HG03565 (cell line): ENCODE data around the gene CCDC170.
"Not testable (repeated sequence)": the region's sequence is repeated elsewhere in the genome, so short reads cannot be mapped to it uniquely, and the experiment has no call there.

Experiments used
- ATAC-seq: cut with Tn5 transposase; IDR thresholded peaks from one replicate; pipeline ENCODE4 v1.9.1; 2021; ENCODE audit warnings: mild to moderate bottlenecking, moderate library complexity; ENCODE audit not compliant: unreplicated experiment

CCDC170 gene

GRCh38 chr6:151544453-151544852 lies 50.6 kb downstream of the CCDC170 start:
- ATAC-seq = no peak

DNA sequence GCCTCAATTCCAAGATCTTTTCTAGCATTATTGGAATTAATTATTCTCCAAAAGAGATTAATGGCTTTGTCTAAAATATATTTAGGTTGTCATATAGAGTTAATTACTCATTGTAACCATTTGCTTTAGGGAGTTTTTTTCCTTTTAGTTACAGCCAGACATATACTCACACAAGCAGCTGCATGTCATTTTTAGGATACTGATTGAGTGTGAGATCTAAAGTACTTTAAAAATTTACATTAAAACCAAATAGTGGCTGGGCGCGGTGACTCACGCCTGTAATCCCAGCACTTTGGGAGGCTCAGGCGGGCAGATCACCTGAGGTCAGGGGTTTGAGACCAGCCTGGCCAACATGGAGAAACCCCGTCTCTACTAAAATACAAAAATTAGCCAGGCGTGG lies 51.1 kb downstream of the CCDC170 start:
- ATAC-seq = not testable (repeated sequence)

DNA sequence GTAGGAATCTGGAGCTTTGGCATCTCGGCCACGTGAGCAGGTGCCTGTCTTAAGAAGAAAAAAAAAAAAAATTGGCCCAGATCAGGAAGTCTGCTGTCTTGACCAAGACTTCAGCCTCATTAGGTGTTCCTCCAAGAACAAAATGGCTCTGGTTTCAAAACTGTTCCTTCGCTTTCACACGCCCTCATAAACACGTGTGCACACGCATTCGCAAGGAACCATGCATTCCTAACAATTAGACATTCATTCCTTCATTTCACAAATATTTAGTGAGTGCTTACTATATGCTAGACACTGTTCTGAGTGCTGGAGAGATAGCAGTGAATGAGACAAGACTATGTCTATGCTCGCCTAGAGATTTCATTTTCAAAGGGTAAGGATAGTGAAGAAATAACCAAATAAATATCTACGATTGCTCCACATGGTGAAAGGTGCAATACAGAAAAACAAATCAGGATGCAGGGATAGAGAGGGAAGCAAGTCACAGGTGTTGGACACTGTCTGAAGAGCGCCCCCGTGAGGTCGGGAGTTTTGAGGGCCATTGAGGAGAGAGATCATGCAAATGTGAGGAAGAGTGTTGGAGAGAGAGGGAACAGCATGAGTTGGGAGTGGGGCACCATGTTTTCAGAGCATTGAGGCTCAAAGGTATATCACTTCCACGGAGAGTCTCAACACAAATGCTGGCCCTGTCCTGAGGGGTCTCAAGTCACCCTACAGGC lies 53.3 kb downstream of the CCDC170 start:
- ATAC-seq = no peak

DNA sequence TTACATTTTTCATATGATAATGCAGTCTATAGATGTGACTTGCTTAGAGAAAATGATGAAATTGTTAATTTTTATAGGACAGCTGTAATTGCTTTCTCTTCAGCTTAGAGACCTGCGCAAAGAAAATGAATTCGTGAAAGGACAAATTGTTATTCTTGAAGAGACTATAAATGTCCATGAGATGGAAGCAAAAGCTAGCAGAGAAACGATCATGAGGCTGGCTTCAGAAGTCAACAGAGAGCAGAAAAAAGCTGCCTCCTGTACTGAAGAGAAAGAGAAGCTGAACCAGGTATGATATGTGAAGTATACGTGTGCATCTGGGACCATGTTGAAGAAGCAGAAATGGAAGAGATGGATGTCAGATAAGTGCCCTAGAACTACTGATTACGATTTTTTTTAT lies 54.4 kb downstream of the CCDC170 start:
- no peak for ATAC-seq

- ATAC-seq = no peak
Measured at GRCh38 chr6:151549790-151550189, 56.0 kb downstream of the CCDC170 start.

DNA sequence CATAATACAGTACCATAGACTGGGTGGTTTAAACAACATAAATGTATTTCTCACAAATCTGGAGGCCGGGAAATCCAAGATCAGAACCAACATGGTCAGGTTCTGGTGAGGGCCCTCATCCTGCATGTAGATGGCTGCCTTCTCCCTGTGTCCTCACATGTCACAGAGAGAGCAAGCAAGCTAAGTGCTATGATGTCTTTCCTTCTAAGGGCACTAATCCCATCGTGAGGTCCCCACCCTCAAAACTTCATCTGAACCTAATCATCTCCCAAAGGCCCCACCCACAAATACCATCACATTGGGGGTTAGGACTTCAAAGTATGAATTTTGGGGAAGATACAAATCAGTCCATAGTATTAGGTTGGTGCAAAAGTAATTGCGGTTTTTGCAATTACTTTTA lies 56.8 kb downstream of the CCDC170 start:
- no peak for ATAC-seq

DNA sequence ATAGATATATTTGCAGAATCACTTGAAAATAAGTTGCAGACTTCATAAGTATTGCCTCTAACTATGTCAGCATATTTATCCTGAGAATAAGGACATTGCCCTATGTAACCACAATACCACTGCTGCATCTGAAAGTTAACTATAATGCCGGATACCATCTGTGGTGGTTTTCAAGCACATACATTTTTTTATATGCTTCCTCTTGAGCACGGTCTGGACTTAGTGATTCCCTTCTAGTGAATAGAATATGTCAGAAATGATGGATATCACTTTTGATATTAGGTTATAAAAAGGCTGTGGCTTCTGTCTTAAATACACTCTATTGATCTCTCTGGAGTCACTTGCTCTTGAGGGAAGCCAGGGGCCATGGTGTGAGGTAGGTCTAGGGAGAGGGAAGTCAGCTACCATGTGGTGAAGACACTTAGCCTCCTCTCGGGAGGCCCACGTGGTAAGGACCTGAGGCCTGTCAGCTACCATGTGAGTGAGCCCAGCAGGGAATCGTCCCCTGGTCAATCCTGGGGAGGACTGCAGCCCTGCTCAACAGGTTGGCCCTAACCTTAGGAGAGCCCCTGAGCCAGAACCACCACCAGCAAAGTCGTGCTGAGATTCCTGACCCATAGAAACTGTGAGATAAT lies 57.5 kb downstream of the CCDC170 start:
- no peak for ATAC-seq

GRCh38 chr6:151553416-151554165 lies 59.8 kb downstream of the CCDC170 start:
- ATAC-seq = no peak

DNA sequence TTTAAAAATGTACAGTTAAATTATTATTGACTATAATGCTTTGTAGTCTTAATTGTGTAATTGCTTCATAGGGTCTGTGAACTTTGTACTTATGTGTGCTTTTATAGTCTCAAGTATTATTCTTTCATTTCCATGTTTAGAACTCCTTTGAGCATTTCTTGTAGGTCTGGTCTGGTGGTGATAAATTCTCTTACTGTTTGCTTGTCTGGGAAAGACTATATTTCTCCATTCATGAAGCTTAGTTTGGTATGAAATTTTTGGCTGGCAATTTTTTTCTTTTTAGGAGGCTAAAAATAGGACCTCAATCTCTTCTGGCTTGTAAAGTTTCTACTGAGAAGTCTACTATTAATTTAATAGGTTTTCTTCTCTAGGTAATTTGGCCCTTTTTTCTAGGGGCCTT lies 67.4 kb downstream of the CCDC170 start:
- no peak for ATAC-seq

GRCh38 chr6:151564654-151565053 lies 70.8 kb downstream of the CCDC170 start:
- no peak for ATAC-seq

DNA sequence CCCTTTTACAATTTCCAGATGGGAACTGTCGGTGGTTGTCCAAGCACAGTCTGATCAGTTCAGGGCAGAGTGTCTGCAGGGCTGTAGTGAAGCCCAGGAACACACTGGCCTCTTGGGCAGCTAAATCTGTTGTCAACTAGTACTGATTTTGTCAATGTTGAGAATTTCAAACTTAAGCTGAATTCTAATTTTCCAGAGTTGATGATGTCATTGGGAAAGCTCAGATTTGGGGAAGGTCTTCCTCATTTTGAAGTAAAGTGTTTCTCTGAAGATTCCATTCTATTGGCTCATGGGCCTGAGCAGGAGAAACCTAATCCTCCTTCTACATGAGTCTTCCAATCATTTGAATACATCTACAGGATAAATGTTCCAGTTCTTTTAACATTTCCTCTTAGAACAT lies 72.1 kb downstream of the CCDC170 start:
- ATAC-seq = no peak

DNA sequence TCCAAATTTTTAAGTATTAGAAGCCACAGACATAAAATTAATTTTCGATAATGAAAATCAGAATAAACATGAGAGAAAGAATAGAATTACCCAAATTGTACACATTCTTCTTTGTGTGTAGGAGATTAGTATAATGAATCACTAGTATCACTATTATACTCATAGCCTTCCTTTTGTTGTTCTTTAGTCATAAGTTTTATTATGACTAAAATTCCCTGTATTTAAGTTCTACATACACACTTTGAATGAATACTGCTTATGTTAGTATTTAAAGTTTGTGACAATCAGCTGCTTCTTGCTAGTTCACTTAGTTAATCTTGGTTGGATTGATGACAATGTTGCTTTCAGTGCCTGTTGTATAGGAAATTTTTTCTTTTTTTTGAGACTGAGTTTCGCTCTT lies 72.7 kb downstream of the CCDC170 start:
- no peak for ATAC-seq

DNA sequence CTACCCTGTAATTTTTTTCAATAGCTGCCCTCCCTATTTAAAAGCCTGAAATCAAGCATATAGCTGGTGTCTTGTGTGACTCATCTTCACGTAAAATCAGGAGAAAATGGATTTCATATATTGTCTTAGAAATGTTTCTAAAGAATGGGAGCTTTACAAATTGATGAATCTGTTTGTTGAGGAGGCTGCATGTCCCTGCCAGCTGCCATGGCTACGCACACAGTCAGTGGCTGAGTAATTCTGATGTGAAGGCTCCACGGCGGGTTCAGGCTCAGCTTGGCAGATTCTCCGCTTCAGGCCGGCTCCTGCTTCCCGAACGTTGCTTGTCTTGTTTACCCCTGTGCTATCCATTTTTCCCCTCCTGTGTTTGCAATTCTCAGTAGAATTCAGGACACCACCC lies 82.8 kb downstream of the CCDC170 start:
- no peak for ATAC-seq

GRCh38 chr6:151577257-151577656 lies 83.4 kb downstream of the CCDC170 start:
- no peak for ATAC-seq

DNA sequence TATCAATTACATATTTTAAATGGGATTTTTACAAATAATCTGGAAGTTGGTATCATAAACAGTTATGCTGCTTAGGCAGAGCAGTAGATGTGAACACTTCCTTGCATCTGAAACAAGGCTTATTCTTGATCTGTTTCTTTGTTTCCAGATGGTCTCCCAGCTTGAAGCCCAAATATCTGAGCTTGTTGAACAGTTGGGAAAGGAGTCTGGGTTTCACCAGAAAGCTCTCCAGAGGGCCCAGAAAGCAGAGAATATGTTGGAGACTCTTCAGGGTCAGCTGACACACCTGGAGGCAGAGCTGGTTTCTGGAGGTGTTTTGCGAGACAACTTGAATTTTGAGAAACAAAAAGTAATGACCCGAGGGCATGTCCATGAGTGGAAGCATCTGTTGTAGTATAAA lies 91.9 kb downstream of the CCDC170 start:
- no peak for ATAC-seq

DNA sequence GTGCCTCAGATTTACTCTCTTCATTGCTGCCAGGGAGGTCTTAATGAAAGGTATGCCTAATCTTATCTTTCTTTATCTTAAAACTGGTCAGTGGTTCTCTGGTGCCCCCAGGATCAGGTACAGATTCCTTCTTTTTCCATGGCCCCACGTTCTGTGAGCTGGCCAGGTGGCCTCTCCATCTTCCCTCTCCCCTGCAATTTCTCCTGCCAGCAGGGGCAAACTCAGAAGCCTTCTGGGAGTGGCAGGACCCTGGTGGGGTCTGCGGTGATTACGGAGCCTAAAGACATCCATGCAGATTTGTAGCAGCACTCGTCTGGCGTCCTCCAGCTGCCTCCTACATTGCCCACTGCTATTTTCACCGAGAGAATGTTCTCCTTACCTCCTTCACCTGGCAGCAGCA lies 95.8 kb downstream of the CCDC170 start:
- ATAC-seq = no peak

DNA sequence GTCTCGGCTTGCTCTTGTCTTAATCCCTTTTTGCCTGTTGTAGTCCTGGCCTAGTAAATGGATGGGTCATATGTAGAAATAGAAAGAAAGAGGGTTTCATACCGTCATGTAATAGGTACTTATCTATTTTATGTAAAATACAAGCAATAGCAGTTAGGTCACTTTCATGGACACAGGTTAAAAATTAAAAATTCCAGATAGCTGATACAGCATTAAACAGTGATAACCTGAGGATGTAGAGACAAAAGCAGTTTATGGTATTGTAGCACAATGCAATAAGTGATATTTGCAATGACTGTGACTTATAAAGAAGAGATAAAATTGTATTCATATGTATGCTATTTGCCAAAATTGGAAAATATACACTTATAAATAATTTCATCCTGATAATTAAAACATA lies 96.9 kb downstream of the CCDC170 start:
- ATAC-seq = no peak

DNA sequence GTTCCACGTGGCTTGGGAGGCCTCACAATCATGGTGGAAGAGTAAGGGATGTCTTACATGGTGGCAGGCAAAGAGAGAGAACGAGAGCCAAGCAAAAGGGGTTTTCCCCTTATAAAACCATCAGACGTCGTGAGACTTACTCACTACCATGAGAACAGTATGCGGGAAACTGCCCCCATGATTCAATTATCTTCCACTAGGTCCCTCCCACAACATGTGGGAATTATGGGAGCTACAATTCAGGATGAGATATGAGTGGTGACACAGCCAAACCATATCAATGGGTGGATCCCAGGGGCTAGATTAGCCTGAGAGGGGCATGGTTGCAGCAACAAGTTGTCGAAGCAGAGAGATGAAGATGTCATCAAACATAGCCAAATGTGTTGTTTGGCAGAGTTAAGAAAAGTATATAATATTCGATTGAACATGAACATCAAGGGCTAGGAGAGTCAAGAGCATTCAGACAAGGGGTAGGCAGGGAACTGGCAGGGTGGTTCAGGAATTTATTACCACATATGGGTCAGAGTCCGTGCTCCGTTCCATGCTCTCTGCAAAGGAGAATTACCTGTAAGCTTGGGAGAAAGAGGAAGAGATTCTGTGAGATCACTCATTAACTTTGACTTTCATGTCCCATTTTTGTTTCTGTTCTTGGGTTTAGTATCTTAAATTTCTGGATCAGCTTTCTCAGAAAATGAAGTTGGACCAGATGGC lies 98.8 kb downstream of the CCDC170 start:
- no peak for ATAC-seq

DNA sequence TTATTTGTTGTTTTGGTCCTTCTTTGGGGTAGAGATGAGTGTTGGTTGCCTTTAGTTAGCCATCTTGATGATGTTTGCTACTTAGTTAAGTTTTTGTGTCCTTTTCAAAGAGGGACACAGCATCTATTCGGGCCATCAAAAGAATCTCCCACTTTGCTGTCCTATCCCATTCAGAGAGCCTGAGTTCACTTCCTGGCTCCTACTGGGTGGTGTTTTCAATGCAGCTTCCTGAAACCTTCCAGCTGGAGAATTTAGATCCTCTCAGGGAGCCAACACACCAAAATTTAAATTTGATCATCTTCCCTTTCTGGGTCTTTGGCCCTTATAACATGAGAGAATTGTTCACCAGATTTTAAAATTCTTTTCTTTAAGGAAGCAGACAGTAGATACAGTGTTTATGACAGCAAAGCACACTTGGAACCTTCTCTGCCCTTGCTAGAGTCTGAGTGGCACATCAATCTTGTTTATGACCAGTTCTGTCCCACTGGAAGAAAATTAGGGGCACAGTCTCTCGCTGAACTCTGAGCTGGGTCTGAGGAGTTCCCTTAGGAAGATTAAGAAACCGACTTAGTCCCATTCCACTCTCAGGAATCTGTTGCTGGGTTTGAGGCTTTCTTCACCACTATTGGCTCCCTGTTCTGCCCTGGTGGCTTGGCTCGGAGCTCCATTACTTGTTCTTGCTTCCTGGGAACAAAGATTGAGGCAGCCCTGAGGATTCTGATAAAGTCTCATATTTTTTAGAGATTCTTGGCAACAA lies 115.5 kb downstream of the CCDC170 start:
- no peak for ATAC-seq

- ATAC-seq = no peak
Measured at GRCh38 chr6:151610326-151610725, 116.5 kb downstream of the CCDC170 start.

DNA sequence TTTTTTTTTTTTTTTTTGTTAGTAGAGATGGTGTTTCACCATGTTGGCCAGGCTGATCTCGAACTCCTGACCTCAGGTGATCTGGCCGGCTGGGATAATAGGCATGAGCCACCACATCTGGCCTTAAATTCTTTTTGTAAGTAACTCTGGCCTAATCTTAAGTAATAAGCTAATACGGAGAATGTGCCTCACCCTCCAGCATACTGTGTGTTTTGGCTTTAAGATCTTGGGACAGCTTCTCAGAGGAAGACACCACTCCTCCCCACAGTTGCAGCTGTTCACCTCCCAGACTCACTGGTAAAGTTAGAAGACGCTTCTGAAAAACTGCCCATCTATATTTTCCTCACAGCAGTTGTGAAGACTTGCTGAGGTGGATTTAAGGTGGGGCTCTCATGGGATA lies 120.8 kb downstream of the CCDC170 start:
- no peak for ATAC-seq
